ENCODE data around the gene GRIK4. TPM values are rescaled to one million over a fixed set of nuclear protein-coding genes. Genes with fewer than 3 reads are reported as not detected.

Gene GRIK4
- total and polyA plus RNA-seq, 7 donors = 0.04 to 0.11 (median 0.04) TPM; not detected in 4

- H3K27ac ChIP-seq = no peak overlapping the region
- H3K27me3 ChIP-seq (ENCODE audit: insufficient read depth in 3 of 3, low read length in 2 of 3) = peaks cover 0 to 7% (median 3%) of the 10 kb centered on the region in 3 donors
- intact Hi-C loops (cut with DNase I) = no loop called here
- H3K4me1 ChIP-seq = no peaks in the 10 kb centered on the region
- TF ChIP-seq CTCF (IDR thresholded peaks at IDR 0.05) = no peak
- DNase-seq (no peak), ATAC-seq (no peak)
- no peaks in the 10 kb centered on the region for H3K36me3 ChIP-seq (ENCODE audit: insufficient read depth in 1 of 2, low read depth in 1 of 2)
- peaks cover 7% of the 10 kb centered on the region for H3K9me3 ChIP-seq
- 24 to 33% (median 28%) methylated on average over 3 of the region's 3 CpGs for WGBS, 3 donors
- no peak overlapping the region for H3K4me3 ChIP-seq
These were observed 191.1 kb downstream of the GRIK4 start for GRCh38 chr11:120702656-120703055.

- ATAC-seq = no peak
- no peak for TF ChIP-seq CTCF (IDR thresholded peaks at IDR 0.05)
These were observed 192.0 kb downstream of the GRIK4 start for GRCh38 chr11:120703358-120704152.

GRCh38 chr11:120704256-120704750 lies 192.8 kb downstream of the GRIK4 start:
- no peak overlapping the region for H3K27ac ChIP-seq
- intact Hi-C loops (cut with DNase I) = no loop called here
- no peak for ATAC-seq

More at GRCh38 chr11:120703358-120704152, 192.0 kb downstream of the GRIK4 start:
- no peak for DNase-seq
- Histone ChIP-seq H3K36me3 (ENCODE audit: insufficient read depth in 1 of 2, low read depth in 1 of 2) (no peaks in the 10 kb centered on the region), H3K27ac (no peak overlapping the region), H3K27me3 (ENCODE audit: insufficient read depth in 3 of 3, low read length in 2 of 3) (peaks cover 0 to 9% (median under 1%) of the 10 kb centered on the region in 3 donors), H3K4me1 (no peaks in the 10 kb centered on the region), H3K4me3 (no peak overlapping the region), H3K9me3 (peaks cover 7% of the 10 kb centered on the region)
- intact Hi-C loops (cut with DNase I) = no loop called here
- 85 to 91% (median 91%) methylated on average over 9 of the region's 9 CpGs for WGBS, 3 donors

GRCh38 chr11:120706257-120706656 lies 194.7 kb downstream of the GRIK4 start:
- Histone ChIP-seq H3K36me3 (ENCODE audit: insufficient read depth in 1 of 2, low read depth in 1 of 2) (no peaks in the 10 kb centered on the region), H3K9me3 (peaks cover 7% of the 10 kb centered on the region), H3K4me1 (no peaks in the 10 kb centered on the region), H3K27me3 (ENCODE audit: insufficient read depth in 3 of 3, low read length in 2 of 3) (peaks cover 0 to 11% (median 0%) of the 10 kb centered on the region in 3 donors), H3K27ac (no peak overlapping the region), H3K4me3 (no peak overlapping the region)
- DNase-seq = no peak
- no peak for TF ChIP-seq CTCF (IDR thresholded peaks at IDR 0.05)
- no peak for ATAC-seq
- WGBS, 3 donors = 78 to 92% (median 90%) methylated on average over 5 of the region's 5 CpGs
- intact Hi-C loops (cut with DNase I) = no loop called here

More at GRCh38 chr11:120704256-120704750, 192.8 kb downstream of the GRIK4 start:
- peaks cover 7% of the 10 kb centered on the region for H3K9me3 ChIP-seq
- H3K4me3 ChIP-seq = no peak overlapping the region
- TF ChIP-seq CTCF (IDR thresholded peaks at IDR 0.05) = no peak
- DNase-seq = no peak
- H3K27me3 ChIP-seq (ENCODE audit: insufficient read depth in 3 of 3, low read length in 2 of 3) = peaks cover 0 to 11% (median 0%) of the 10 kb centered on the region in 3 donors
- WGBS, 3 donors = 38 to 49% (median 45%) methylated on average over 4 of the region's 4 CpGs
- no peaks in the 10 kb centered on the region for H3K36me3 ChIP-seq (ENCODE audit: insufficient read depth in 1 of 2, low read depth in 1 of 2)
- H3K4me1 ChIP-seq = no peaks in the 10 kb centered on the region
